GM19438 (cell line): ENCODE data around the gene SYDE2.
"Not testable (repeated sequence)": the region's sequence is repeated elsewhere in the genome, so short reads cannot be mapped to it uniquely, and the experiment has no call there.

Source experiments
- ATAC-seq: cut with Tn5 transposase; IDR thresholded peaks from one replicate; pipeline ENCODE4 v1.9.1; 2021; ENCODE audit warnings: low read depth; ENCODE audit not compliant: unreplicated experiment

Gene SYDE2

DNA sequence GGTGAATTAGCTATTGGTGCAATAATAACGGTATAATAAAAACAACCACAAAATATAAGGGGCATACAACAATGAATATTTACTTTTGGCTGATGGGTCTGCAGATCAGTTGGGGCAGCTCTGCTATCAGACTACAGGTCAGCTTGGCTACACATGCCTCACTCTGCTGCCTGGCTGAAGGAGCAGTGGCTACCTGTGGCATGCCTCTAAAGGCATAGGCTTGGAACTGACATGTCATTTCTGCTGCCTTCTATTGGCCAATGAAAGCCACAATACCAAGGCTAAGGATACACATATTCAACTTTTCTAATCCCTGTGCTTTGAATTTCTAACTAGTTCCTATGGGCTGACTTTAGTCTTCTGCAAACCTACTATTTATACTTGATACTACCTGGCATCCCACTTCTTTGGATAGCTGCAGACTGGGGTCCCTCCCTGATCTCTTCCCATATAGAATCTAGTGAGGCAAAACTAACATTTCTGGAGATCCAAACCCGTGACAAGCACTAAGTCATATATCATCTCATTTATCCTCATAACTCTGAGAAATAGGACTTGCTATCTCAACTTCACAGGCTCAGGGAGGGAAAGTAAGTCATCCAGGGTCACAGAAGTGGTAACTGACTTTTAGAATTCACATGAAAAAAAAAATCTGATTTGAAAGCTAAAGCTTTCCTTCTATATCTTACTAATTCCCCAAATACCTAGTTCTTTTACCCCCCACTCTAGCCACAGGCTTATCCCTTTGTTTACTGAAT, 19.2 kb upstream of the SYDE2 start:
- ATAC-seq: no peak

DNA sequence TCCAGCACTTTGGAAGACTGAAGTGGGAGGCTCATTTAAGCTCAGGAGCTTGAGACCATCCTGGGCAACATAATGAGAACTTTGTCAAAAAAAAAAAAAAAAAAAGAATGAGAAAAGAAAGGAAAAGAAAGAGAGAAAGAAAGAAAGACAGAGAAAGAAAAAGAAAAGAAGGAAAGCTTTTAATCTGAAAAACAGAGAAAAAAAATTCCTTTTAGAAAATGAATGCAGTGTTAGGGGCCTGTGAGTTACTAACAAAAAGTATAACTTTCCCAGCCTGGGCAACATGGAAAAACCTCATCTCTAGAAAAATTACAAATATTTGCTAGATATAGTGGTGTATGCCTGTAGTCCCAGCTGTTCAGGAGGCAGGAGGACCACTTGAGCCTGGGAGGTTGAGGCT, 15.9 kb upstream of the SYDE2 start:
- no peak for ATAC-seq

DNA sequence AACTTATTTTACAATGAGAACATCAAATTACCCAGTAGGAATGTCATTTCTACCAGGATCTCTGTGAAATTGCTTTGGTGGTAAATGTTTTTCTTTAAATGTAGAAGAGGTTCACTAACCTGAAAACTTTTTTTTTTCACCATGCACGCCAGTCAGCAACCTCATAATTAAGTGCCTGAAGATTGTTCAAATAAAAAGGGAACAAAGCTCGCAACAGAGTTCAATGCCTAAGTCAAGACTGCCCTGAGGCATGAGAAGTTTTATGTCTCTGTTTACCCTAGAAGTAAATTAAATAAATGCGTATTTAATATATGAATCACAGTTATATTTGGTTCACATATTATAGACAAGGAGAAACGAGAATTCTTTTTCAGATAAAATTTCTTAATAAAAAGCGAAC, 13.8 kb upstream of the SYDE2 start:
- no peak for ATAC-seq

DNA sequence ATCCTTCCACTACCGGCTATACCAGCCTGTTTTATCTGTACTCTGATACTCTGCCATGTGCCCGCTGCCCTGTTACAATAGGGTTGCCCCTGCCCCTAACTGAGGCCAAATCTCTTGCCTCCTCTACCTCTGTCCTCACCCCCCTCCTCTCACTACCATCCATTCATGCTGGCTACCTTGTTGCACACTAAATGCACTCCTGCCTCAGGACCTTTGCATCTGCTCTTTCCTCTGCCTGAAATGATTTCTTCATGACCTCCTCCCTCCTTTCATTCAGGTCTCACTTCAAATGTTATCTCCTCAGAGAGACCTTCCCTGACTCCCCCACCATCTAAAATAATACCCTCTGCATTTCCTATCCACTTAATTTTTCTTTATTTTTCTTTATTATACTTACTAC, 7.7 kb upstream of the SYDE2 start:
- no peak for ATAC-seq

DNA sequence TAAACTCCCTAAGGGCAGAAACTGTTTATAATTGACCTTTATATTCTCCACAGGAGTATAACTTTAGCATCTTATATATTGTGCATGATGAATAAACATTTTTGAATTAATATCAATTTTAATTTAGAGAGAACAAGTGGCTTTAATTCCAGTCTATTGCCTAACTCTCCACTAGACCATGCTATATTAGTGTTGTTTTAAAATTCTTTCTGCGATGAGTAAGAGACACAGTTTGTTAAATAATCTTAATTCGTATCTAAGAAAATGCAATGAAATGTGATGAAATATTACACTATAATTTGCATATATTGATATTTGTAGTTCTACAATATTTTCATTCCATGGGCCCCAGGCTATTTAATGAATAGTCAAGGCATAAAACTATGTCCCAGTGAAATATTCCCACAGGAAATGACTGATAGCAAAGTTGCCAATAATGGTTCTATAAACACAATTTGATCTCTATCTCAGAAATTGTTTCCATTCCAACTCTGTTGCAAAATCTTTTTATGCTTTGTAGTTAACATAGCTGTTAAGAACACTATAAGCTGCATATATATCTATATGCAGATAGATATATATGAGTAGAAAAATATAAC, 2.9 kb upstream of the SYDE2 start:
- no peak for ATAC-seq

DNA sequence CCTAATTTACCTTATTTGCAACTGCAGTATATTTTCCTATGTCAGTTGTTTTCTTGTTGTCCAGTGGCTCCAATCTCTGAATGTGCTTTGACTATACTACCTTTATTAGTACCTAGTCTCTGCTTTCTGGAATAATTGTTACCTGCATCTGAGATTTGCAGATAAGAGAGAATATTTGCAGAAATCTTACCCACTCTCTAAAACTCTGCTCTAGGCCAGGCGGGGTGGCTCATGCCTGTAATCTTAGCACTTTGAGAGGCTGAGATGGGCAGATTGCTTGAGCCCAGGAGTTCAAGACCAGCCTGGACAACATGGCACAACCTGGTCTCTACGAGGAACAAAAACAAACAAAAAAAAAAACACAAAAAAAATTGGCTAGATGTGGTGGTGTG, 2.0 kb upstream of the SYDE2 start:
- ATAC-seq: no peak

DNA sequence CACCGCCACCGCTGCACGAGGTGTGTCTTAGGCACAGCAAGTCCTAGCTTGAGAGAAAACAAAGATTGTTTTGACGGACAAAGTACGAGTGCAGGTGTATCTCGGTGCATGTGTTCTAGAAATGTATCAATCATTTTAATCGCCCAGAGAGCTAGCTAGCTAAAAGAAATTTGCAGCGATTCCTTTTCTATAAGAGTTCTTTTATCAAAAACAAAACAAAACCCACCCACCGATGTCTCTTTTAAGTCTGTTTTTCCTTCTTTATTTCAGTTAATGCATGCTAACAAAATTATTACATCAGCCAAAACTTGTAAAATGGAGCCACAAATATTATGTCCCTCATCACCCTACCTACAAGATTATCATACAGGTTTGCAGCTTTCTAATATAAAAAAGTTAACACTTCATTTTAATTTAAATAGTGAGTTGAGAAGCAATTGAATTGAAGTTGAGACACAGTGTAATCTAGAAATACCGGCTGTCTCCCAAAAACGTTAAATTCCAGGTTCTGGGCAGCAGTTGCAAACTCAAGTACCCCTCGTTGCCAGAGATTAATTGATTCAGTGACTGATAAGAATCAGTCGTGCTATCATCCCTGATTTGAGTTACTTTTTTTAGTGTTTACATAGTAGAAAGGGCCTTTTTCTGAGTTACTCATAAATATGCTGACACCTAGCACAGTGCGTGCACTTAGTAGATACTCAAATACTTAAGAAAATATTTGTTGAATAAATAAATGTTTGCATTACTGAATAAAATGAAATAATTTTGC, 1.5 kb upstream of the SYDE2 start:
- peak; percentile 6 for ATAC-seq

DNA sequence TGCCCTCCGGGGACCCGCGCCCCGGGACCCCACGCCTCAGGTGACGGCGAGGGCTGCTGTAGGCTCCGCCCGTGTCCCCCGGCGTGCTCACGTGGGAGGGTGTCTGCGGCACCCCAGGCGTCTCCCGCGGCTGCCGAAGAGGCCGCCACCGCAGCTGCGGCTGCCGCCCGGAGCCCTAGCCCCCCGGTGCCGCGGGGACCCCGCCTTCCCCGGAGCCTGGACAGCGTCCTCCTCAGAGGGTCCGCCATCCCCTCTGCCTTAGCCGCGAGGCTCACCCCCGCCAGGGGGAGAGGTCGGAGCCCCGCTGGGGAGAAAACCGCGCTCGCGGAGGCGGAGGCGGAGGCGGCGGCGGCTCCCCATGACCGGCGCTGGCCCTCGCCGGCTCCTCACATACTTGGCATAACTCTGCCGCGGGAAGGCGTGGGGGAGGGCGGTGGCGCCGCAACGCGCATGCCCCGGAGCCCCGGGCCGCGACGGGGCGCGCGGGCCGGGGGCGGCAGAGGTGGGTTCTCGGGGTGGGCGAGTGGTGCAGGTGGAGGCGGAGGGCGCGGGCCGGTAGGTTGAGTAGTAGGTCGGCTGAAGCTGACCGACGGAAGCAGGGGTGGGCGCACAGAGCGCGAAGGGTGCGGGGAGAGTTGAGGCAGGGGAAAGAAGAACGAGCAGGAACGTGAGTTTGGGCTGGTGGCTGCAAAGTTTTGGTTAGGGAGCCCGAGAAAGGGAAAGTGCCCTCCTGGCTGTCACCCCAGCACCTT, 700 bp upstream of the SYDE2 start:
- peak; percentile 54 for ATAC-seq

DNA sequence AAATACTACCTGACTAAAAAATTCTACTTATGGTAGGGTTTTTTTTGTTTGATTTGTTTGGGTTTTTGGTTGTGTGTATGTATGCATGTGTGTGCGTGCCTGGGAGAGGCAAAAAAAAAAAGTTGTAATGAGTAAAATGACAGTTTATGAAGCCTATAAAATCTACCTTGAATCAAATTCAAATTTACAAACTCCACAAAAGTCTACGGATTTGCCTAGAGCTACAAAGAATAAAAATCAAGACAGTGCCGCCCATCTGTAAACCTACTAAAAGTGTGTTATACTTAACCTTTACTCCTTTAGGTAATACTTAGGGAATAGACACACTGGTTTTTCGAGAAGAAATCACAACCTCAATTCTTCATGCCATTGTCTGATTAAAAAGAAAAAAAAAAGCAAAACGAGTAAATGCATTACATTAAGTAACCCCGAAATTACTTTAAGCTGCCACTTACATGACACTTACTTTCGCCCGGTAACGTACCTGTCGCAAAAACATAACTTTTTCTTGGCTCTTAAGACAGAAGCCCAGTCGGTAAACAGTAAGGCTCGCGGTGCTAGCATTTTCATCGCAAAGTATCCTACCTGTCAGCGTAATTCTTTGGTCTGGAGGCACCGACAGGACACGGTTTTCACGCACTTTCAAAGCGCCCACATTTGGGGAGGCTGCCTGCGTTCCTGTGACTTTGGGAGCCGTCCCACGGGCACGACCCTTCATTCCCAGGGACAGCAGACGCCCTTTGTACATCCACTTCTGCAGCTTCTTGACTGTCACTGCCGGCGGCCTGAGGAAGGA, 951 bp downstream of the SYDE2 start:
- ATAC-seq: no peak

DNA sequence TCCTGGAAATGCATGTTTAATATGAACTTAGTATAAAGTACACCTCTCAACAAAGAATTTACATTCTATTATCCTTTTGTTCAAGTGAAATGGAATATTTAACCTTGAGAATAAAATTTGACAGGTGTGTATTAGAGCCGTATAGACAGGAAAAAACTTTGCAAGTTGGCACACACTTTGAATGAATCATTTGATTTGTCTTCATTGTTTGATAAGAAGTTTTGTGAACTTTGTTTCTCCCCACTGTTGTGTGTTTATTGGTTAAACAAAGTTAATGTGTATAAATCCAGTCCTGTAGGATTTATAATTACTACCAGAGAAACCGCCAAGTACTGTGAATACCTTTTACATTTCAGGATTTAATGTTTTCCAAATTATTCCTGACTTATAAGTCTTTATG, 2.0 kb downstream of the SYDE2 start:
- ATAC-seq: no peak

DNA sequence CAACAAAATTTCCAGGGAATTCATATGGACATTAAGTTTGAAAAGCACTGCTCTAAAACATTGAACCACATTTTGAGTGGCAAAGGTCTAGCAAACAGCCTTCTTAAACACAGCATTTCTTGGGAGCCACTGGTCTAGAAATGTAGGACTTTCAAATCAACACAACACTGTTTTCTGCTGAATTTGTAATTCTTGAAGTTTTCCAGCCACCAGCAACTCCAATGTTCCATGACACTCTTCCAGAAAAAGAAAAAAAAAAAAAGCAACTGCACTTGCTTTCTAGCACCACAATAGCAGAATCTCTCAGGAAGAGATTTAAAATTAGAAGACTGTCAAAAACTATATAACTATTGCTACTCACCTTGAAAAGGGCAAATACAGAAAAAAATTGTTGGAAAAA, 4.5 kb downstream of the SYDE2 start:
- no peak for ATAC-seq

DNA sequence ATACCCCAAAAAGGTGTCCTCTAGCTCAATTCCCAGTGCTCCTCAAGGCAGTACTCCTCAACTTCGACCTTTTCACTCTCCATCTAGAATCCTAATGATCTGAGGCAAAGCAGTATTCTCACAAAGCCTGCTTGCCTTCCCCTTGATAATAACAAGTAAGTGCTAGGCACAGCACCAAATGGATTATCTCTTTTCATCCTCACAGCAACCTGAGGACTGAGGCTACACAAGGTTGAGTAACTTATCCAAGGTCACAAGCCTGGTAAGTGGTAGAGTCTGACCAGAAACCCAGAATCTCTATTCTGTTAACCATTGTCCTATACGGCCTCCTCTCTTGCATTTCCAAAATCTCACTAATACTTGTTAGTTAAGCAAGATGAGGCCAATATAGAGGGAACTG, 5.1 kb downstream of the SYDE2 start:
- no peak for ATAC-seq

DNA sequence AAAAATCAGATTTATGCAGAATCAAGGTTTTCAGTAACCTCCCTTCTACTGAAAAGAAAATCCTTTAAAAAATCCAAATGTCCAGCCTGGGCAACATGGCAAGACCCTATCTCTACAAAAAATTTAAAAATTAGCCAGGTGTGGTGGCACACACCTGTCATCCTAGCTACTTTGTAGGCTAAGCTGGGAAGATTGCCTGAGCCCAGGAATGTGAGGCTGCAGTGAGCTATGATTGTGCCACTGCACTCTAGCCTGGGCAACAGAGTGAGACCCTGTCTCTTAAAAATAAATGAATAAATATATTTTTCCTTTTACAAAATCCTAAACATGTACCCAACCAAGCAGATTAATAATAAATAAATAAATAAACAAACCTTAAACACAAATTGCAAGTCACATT, 8.7 kb downstream of the SYDE2 start:
- not testable (repeated sequence) for ATAC-seq

DNA sequence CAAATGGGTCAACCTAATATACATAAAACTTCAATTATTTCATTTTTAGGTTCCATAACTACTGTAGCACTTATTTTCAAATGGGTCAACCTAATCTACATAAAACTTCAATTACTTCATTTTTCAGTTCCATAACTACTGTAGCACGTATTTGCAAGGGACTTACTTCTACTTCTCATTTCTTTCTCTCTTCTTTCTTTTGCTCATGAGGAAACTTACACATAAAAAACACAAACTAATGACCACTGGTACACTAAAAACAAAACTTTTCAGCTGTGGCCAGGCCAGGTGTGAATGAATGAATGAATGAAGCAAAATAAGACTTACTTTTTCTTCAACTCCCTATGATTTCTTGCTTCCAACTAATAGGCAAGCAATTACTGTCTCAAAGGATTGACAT, 11.7 kb downstream of the SYDE2 start:
- ATAC-seq: no peak

DNA sequence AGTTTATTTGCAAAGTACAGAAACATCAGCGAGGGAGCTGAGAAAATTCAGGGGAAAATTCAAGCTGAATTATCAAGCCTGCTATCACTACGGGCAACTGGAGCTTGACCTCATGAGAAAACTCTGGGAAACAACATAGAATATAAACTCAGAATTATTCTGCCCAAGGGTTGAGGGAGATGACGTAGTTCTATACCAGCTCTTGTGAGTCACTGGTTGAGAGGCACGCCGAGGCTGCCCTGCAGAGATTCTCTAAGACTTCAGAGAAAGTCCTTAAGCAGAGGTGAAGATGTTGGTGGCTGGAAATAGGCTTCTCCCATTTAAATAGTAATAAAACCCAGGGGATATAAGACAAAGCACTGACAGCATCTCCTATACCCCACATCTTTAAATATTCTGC, 12.3 kb downstream of the SYDE2 start:
- ATAC-seq: no peak

DNA sequence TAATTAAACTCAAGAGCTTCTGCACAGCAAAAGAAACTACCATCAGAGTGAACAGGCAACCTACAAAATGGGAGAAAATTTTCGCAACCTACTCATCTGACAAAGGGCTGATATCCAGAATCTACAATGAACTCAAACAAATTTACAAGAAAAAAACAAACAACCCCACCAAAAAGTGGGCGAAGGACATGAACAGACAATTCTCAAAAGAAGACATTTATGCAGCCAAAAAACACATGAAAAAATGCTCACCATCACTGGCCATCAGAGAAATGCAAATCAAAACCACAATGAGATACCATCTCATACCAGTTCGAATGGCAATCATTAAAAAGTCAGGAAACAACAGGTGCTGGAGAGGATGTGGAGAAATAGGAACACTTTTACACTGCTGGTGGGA, 13.8 kb downstream of the SYDE2 start:
- not testable (repeated sequence) for ATAC-seq

DNA sequence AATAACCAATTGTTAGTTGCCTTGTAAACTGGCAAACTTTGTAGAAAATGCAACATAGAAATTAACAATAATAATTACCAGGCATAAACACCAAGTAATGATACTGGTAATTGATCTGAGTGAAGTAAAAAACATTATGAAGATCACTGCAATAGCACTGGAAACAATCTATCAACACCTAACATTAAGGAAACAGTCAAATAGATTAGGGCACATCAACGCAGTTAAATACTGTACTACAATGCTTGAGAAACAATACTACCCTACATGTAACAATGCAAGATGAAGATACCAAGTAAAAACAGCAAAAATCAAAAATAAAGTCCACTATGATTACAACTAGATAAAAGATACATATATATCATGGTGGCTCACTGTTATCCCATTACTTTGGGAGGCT, 16.6 kb downstream of the SYDE2 start:
- ATAC-seq: no peak

DNA sequence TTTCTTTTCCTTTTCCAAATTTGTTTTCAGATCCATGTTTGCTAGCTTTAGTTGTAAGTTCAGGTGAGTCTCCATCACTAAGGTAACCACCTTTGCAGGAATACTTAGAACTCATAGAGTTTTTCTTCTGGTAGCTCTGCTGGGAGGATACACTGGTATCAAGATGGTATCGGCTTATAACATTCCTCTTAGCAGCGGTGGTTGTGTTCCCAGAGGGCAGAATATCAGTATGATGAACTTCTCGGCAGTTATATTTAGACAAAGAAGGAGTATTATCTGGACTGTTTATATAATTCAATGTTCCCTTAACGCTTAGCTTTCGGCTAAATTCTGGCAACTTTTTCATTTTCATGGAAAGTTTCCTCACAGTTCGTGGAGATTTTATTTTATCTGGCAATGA, 18.1 kb downstream of the SYDE2 start:
- ATAC-seq: no peak

DNA sequence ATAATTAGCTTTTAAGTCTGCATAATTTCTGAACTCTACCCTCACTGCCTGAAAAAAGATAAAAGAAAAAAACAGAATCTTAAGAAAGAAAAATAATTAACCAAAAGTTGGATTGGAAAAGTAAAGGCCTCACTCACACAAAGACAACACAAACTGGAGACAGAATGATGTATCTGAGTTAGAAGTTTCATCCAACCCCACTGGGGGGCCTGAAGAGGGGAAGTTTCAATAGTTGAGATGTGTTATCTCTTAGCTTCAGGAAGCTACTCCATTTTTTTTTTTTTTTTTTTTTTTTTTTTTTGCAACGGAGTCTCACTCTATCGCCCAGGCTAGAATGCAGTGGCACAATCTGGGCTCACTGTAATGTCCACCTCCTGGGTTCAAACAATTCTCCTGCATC, 19.9 kb downstream of the SYDE2 start:
- no peak for ATAC-seq

DNA sequence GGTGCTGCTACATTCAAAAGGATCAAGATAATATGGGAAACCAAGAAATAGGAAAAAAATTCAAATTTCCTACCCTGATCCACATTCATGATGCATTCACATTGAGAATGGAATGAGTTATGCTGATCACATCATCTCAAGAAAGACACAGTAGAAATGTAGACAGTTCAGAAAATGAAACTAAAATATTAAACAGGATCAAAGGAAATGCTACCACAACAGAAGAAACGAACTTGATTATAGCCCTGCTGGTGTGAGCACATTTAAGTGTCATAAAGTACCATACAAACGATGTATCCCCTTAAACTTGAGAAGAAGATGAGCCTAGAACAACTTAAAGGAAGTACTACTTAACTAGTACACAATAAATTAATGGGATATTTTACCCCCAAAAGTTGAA, 21.3 kb downstream of the SYDE2 start:
- ATAC-seq: no peak
